CD4-positive, alpha-beta T cell treated with Interferon gamma for 1 hour (primary cell): ENCODE results near the gene SLC44A3.

Source experiments
- DNase-seq: peaks from one replicate; pipeline ENCODE4 v3.0.0-alpha.2; 2020

SLC44A3 gene

GRCh38 chr1:94819945-94820746 lies at the start of gene SLC44A3:
SLC44A3 (plus strand) TSS chr1:94820357; CDS start chr1:94820452, 95 bp downstream.
- no peak for DNase-seq

DNA sequence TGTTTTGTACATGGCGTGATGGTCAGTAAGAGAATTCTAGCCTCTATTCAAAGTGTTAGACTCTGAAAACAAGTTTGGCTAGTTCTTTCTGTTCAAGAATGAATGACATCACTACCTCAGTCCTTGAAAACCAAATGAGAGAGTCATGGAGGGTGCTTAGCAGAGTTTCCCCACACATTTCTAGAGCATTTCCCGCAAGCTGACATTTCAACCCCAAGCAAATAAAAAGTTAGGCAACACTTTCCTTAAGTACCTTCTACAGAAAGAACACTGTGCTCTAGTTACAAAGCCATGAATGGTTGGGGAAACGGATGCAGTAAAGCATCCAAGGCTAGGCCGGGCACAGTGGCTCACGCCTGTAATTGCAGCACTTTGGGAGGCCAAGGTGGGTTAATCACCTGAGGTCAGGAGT lies 47.9 kb upstream of the SLC44A3 start:
- no peak for DNase-seq

GRCh38 chr1:94772845-94773244 lies 47.3 kb upstream of the SLC44A3 start:
- DNase-seq, result no peak

- no peak for DNase-seq
These were observed 46.8 kb upstream of the SLC44A3 start for GRCh38 chr1:94773296-94773809.

- DNase-seq, result no peak
These were observed 46.2 kb upstream of the SLC44A3 start for GRCh38 chr1:94773931-94774422.

GRCh38 chr1:94776474-94776873 lies 43.7 kb upstream of the SLC44A3 start:
- DNase-seq, result no peak

GRCh38 chr1:94777281-94777680 lies 42.9 kb upstream of the SLC44A3 start:
- DNase-seq, result no peak

- DNase-seq, result no peak
These were observed 41.3 kb upstream of the SLC44A3 start for GRCh38 chr1:94778808-94779207.

DNA sequence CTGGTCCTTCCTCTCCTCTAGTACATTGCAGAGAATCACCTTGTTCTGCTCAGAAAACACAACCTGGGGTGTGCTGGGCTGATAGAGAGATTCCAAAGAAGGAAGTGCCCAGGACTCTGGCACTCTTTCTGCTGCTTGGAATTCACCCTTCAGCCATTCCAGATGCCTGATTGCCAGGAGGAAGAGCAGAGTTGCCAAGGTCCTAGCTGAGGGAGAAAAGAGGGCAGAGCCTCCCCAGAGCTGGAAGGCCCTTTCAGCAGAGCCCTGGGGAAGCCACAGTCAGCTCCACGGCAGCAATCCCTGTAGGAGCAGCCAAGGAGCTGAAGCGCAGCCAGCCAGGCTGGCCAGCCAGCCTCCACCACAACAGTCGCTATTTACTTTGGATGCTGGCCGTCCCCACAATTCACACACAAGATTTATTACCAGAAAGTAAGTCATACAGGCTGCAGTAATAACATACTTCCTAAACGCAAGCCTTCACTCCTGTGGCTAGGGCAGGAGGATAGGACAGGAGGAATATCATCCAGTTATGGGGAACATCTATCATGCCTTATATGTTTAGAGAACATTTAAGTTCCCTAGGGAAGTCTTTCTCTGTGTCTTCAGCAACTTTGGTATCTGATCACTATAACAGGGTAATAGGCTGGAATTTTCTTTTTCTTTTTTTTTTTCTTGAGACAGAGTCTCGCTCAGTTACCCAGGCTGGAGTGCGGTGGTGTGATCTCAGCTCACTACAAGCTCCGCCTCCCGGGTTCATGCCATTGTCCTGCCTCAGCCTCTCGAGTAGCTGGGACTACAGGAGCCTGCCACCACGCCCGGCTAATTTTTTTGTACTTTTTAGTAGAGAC lies 36.6 kb upstream of the SLC44A3 start:
- DNase-seq, result no peak

DNA sequence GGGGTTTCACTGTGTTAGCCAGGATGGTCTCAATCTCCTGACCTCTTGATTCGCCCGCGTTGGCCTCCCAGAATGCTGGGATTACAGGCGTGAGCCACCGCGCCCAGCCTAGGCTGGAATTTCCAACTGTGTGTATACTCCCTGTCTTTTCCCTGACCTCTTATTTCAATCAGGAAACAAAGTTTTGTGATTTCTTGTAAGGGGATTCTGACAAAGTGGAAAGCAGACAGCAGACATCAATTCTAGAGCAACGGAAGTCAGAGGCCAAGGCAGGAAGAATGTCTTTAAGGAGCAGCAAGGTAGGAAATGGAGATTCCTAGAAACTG lies 36.0 kb upstream of the SLC44A3 start:
- no peak for DNase-seq

DNA sequence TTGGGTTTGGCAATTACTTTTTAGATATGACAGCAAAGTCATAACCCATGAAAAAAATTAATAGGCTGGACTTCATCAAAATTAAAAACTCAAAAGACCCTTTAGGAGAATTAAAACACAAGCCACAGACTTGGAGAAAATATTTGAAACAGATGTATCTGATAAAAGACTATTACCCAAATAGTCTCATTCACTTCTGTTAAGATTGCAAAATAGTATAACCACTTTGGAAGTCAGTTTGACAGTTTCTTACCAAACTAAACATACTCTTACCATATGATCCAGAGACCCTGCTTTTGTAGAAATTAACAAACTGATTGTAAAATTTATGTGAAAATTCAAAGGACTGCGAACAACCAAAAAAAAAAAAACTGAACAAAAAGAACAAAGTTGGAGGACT lies 32.5 kb upstream of the SLC44A3 start:
- DNase-seq, result no peak

DNA sequence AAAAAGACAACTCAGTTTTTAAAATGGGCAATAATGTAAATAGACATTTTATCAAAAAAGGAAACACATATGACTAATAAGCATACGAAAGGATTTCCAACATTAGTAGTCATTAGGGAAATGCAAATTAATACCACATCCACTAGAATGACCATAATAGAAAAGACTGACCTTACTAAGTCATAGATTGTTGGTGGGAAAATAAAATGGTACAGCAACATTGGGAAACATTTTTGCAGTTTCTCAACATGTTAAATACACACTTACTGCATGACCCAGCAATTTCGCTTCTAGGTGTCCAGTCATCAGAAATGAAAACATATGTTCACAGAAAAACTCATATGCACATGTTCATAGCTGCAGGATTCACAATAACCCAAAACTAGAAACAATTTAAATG lies 29.9 kb upstream of the SLC44A3 start:
- DNase-seq, result no peak

GRCh38 chr1:94790670-94791069 lies 29.5 kb upstream of the SLC44A3 start:
- no peak for DNase-seq

DNA sequence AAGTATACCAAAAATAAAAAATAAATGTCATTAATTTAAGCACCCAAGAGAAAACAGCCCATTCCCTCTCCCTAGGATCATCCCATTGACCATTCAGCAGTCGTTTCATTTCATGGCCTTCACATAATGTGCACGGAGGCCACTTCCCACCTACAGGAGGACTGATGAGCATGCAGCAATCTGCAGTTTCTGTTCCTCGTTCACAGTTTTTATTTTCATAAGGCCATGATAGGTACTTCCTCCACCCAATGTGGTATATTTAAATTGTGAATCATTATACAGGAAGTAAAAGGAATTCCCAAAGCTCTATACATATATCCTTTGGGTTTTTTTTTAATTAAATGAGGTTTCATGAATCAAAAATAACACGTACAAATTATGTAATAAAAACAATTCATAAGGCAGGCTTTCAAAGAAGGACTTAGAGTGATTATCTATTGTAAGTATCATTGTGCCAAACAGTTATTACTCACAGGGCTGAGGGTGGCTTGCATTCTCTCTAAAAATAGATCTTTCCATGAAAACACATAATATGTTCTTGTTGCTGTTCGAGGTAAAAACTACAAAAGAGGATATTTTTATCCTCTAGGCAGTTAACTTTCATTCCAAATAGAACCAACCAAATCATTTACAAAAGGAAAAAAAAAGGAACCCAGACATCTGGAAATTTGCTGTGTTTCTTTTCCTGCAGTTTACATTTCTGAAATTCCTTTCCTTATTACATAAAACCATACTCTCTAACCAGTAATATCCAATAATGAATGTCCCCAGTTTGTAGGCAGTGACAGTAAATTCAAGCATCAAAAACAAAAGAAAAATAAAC lies 27.5 kb upstream of the SLC44A3 start:
- DNase-seq, result peak; percentile 39

DNA sequence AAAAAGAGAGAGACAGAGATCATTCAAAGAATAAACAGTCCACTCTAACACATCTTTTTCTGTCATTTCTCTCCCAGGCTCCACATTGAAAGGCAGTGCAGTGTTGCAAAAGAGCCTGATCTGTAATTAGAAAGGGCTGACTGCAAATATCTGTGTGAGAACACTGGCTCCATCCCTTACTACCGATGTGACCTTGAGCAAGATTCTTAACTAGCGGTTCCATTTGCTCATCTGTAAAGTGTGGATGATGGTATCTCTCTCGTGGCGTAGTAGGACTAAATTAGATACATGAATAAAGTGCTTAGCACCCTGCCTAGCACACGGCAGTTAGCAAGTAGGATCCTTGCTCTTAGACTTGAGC lies 26.9 kb upstream of the SLC44A3 start:
- DNase-seq, result no peak

DNA sequence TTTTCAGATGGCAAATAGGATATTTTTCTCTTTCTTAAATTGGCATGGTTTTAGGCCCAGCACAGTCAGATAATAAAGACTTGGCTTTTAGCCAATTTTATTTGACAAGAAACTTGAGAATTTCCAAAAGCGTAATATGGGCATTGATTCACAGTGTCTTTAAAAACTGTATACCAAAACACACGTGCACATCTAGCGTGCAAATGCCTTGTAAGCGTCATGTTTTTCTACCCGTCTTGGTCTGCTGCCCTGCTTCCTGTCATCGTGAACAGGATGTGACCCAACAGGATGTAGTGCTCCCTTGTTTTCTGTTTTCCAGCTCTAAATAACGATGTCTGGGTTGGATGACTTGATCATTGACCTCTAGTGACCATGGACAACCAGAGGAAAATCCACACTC lies 24.7 kb upstream of the SLC44A3 start:
- peak; percentile 29 for DNase-seq

DNA sequence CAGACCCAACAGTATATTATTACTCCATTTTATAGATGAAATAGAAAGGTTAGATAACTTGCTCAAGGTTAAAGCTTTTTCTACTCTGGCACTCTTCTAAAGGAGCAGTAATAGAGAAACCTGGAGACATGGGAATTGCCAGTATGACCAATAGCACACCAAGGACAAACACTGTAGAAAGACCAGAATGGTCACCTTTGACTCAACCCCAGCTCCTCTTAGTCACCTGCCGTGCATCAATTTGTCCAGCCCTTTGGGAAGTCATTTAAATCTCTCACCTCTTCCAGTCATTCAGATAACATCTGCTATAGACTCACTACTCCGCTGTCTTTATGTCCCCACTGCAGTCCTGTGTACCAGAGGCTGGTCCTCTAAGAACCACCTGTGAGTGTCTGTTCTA lies 23.9 kb upstream of the SLC44A3 start:
- DNase-seq, result no peak

DNA sequence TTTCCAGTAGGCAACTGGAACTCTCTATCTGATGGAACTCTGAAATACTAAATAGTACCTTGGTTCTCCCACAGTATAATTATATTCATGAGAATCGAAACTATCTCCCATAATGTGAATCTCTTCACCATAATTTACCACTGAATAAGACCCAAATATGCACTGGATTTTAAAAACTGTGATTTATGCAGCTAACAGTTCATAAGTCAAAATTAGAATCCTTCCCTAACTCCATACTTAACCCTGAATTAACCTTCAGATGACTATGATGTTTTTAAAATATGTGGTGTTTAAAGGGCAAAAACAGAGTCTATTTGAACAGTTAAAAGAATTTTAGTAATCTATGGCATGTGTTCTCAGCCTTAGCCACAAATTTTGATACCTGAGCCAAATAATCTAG lies 22.9 kb upstream of the SLC44A3 start:
- DNase-seq, result no peak

GRCh38 chr1:94798054-94798453 lies 22.1 kb upstream of the SLC44A3 start:
- no peak for DNase-seq

GRCh38 chr1:94798462-94798861 lies 21.7 kb upstream of the SLC44A3 start:
- DNase-seq, result no peak

DNA sequence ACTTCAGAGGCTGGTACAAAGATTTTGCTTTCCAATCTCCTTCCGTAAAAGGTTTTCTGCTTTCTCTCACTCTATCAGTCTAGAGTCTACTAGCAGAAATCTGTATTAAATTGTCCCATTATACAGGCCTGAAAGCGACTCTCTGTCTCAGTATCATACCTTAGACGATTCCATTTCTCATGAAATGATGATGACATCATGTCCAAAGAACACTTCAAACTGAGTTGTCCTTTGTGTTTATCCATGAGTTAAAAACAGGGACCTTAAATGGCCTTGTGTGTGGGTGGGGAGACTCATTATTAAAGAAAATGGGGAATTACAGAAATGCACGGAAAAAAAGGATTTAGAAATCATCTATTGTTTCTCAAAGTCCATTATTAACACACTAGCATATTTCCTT lies 21.0 kb upstream of the SLC44A3 start:
- no peak for DNase-seq

- no peak for DNase-seq
These were observed 18.1 kb upstream of the SLC44A3 start for GRCh38 chr1:94801919-94802546.

DNA sequence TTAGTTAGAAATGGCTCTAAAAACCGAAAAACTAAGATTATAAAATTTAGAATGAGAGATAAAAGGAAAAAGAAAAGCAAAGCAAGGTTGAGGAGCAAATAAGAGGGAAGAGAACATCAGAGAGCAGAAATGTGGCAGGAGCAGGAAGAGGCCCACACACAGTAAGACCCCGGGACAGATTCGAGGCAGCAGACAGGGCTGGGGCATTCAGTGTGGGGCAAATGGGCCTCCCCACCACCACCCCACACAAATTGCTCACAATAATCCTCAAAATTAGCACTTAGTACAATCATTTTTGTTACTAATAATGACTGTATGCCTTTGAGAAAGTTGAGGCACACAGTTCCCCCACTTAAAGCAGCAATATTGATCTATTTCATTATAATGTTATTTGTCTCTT lies 17.1 kb upstream of the SLC44A3 start:
- no peak for DNase-seq
